Mesodermal cell (in vitro differentiated cells): ENCODE data around the gene ESR2. TPM values are rescaled to one million over a fixed set of nuclear protein-coding genes. Genes with fewer than 3 reads are reported as not detected.
"Not testable (repeated sequence)": the region's sequence is repeated elsewhere in the genome, so short reads cannot be mapped to it uniquely, and the experiment has no call there.

Experiments used
- H3K27ac ChIP-seq: 2 replicates; pipeline ENCODE4 v1.7.0; 2013; ENCODE audit warnings: mild to moderate bottlenecking, low read depth, low read length, moderate library complexity; ENCODE audit not compliant: severe bottlenecking
- H3K36me3 ChIP-seq: 2 replicates; pipeline ENCODE4 v1.7.1; 2013; ENCODE audit warnings: mild to moderate bottlenecking, low read length, moderate library complexity; ENCODE audit not compliant: control insufficient read depth, insufficient read depth
- H3K4me1 ChIP-seq: one replicate; pipeline ENCODE4 v1.7.1; 2013; ENCODE audit warnings: mild to moderate bottlenecking, low read length; ENCODE audit not compliant: insufficient read depth, control insufficient read depth, poor library complexity, severe bottlenecking
- H3K4me3 ChIP-seq: 2 replicates; pipeline ENCODE4 v1.7.0; 2013; ENCODE audit warnings: low read length, control low read depth, mild to moderate bottlenecking; ENCODE audit not compliant: insufficient read depth, poor library complexity, severe bottlenecking; ENCODE audit errors: extremely low read depth
- H3K9me3 ChIP-seq: 2 replicates; pipeline ENCODE4 v1.7.1; 2013; ENCODE audit warnings: mild to moderate bottlenecking, low read length, moderate library complexity; ENCODE audit not compliant: control insufficient read depth
- WGBS, 2 experiments: methylation state at CpG; one replicate each; pipeline ENCODE4 v1.1.5; 2013; ENCODE audit warnings: missing lambda C conversion rate in 2 of 2; ENCODE audit not compliant: insufficient coverage in 2 of 2; 5-methylcytosine and 5-hydroxymethylcytosine counted together
- polyA plus RNA-seq, 2 experiments: library from polyadenylated mRNA; stranded (reverse); fragments of 50-300 nt; gene quantifications; one replicate each; pipeline ENCODE4 v1.2.3, GENCODE V29; 2013

The ESR2 gene
- polyA plus RNA-seq (2013, experiment 1 of 2): 0.18 TPM
- polyA plus RNA-seq (2013, experiment 2 of 2): not detected

GRCh38 chr14:64293976-64294671 is at the start of gene ESR2:
TSS of gene ESR2 (minus strand) at chr14:64294371. CDS start at chr14:64282985, 11,386 bp downstream.
- no peaks in the 10 kb centered on the region for H3K36me3 ChIP-seq
- H3K4me1 ChIP-seq: peaks cover 9% of the 10 kb centered on the region
- H3K27ac ChIP-seq: no peak within 1 kb of the TSS
- 2 to 4% methylated on average over 40 to 49 of the region's 49 CpGs for WGBS, 2 experiments
- H3K4me3 ChIP-seq: peak within 1 kb of the TSS; percentile 33
- no peaks in the 10 kb centered on the region for H3K9me3 ChIP-seq

DNA sequence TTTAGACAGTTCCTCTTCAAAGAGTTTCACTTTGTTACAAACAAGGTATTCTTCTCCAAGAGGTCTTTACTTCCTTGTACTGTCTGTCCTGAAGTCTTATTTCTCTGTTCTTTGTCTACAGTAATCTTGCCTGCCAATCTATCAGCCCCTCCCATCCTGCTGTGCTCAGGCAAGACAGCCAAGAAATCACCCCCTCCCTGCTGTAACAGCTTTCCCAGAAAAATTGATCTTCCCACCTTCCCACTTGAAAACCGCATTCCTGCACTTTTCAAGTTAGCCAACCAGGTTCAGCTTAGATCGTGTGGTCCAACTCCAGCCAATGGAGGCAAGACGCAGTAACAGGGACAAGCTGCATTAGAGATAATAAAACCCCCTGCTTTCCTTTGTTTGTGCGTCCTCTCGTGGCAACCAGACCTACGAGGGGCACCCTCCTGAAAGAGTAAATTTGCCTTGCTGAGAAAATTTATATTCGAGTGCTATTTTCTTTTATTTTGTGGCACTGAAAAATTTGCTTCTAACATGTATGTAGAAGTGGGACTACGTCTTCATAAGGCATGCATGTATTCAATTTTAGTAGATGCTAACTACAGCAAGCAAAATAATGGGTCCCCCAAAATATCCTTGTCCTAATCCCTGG is 46.5 kb upstream of the ESR2 start:
- Histone ChIP-seq H3K9me3 (peaks cover 14% of the 10 kb centered on the region), H3K36me3 (no peaks in the 10 kb centered on the region), H3K4me1 (no peaks in the 10 kb centered on the region), H3K27ac (no peak overlapping the region), H3K4me3 (no peak overlapping the region)
- WGBS, 2 experiments: 84 to 89% methylated on average over 4 to 7 of the region's 8 CpGs

GRCh38 chr14:64338616-64339316 is 44.6 kb upstream of the ESR2 start:
- Histone ChIP-seq H3K4me1 (no peaks in the 10 kb centered on the region), H3K4me3 (peak overlapping the region; percentile 69), H3K9me3 (peaks cover 14% of the 10 kb centered on the region), H3K27ac (peak overlapping the region; percentile 61), H3K36me3 (no peaks in the 10 kb centered on the region)
- WGBS, 2 experiments: 1 to 2% methylated on average over 33 to 34 of the region's 49 CpGs

DNA sequence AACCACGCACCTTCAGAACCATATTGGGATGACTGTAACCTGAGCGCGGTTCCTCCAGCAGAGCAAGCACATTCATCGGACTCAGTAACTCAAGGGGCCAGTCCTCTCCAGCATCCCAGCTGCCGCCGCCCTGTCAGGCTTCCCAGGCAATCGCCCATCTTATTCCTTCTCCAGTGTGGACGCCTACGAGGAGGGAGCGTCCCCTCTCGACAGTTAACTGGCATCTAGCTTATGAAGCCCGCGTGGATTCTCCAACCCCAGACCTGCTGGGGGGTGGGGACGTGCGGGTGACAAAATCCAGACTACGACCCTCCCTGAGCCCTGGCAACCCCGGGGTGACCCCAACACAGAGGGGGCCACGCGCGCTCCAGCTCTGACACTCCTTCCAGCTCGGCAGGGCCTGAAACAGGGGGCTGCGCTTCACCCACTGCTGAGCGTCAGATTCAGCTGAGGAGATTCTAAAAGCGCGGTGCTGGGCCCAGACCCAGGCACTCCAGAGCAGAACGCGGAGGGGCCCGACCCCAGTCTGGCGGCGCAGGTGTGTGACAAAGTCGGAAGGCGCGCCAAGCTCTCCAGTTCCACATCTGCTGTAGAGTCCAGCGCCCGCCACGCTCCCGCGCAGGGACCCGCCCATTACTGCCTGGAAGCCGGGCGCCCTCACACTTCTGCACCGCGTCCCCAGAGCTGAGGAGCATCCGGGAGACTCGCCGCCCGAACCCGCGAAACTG is 43.9 kb upstream of the ESR2 start:
- 0% methylated on average over 33 of the region's 49 CpGs for WGBS, 2 experiments
- Histone ChIP-seq H3K27ac (peak overlapping the region; percentile 83), H3K4me1 (no peaks in the 10 kb centered on the region), H3K9me3 (peaks cover 14% of the 10 kb centered on the region), H3K36me3 (no peaks in the 10 kb centered on the region), H3K4me3 (peak overlapping the region; percentile 69)

DNA sequence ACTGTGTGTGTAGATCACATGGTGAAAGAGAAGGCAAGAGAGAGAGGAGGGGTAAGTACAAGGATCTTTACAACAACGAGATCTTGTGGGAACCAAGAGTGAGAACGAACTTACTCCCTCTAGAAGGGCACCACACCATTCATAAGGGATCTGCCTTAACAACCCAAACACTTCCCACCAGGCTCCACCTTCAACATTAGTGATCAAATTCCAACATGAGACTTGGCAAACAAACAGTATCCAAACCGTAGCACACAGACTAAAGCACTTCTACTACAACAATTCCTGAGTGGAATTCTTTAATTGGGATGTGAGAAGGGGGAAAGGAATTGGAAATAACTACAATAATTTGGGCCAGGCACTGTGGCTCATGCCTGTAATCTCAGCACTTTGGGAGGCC is 35.0 kb upstream of the ESR2 start:
- no peak overlapping the region for H3K4me3 ChIP-seq
- WGBS, 2 experiments: 60 to 100% methylated on average over 1 of the region's 3 CpGs
- no peak overlapping the region for H3K27ac ChIP-seq
- no peaks in the 10 kb centered on the region for H3K9me3 ChIP-seq
- no peaks in the 10 kb centered on the region for H3K36me3 ChIP-seq
- no peaks in the 10 kb centered on the region for H3K4me1 ChIP-seq

DNA sequence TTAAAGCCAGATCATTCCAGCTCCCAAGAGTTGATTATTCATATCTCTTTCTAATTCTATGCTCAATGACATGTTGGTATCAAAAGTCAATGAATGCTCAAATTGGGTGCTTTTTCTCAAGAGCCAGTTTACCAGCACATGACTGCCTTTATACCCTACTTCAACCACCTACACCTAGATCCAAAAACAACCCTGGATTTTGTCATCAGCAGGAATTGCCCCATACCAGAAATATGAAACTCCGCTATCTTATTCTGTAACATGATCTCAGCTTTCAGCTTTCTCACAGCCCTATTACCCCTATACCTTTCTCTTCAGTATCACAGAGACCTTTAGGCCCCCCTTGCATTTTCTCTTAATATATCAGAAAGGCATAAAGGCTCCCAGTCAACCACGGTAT is 32.3 kb upstream of the ESR2 start:
- 81 to 100% methylated on average over 2 of the region's 2 CpGs for WGBS, 2 experiments

DNA sequence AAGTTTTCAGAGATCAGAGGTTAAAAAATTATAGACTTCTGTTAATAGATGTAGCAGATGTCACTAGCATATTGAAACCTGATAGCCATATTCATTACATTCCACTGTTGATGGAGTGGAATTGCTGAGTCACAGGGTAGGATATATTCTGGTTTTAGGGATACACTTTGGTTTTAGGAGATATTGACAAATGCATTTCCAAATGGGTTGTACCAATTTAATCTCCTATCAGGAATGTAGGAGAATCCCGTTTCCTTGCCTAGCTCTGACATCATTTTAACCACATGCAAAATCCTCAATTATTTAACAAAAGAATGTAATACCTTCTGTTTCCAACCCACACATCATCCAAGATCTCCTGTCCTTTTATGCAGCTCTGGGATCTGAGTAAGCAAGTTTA is 30.7 kb upstream of the ESR2 start:
- H3K9me3 ChIP-seq: no peaks in the 10 kb centered on the region
- H3K4me1 ChIP-seq: no peaks in the 10 kb centered on the region
- no peak overlapping the region for H3K4me3 ChIP-seq
- 90 to 100% methylated on average over 1 of the region's 1 CpG for WGBS, 2 experiments
- H3K27ac ChIP-seq: no peak overlapping the region
- no peaks in the 10 kb centered on the region for H3K36me3 ChIP-seq

More for the DNA sequence above, 32.3 kb upstream of the ESR2 start:
- Histone ChIP-seq H3K36me3 (no peaks in the 10 kb centered on the region), H3K4me1 (no peaks in the 10 kb centered on the region), H3K9me3 (no peaks in the 10 kb centered on the region), H3K4me3 (no peak overlapping the region), H3K27ac (no peak overlapping the region)

DNA sequence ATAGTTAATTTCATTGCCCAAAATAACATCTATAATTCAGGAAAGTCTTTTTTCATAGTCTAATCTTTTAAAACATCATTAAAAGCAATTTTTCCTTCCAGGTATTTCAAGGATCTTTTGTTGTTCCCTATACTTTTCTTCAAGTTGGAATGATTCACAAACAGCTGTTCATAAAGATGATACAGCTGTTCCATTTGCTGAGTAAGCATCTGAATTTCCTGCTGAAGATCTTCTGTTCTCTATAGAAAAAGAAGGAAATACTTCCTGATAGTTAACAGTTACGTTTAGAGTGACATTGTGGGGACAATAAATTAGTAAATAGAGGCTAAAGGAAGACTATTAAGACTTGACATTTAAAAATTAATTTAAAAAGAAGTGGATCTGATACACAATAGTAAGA is 30.3 kb upstream of the ESR2 start:
- Histone ChIP-seq H3K4me1 (no peaks in the 10 kb centered on the region), H3K27ac (no peak overlapping the region), H3K4me3 (no peak overlapping the region), H3K9me3 (no peaks in the 10 kb centered on the region), H3K36me3 (no peaks in the 10 kb centered on the region)
- no CpG with 5 or more reads among the region's 1 CpG for WGBS, 2 experiments

GRCh38 chr14:64320362-64320761 is 26.2 kb upstream of the ESR2 start:
- H3K9me3 ChIP-seq, H3K4me3 ChIP-seq, H3K27ac ChIP-seq, H3K36me3 ChIP-seq, H3K4me1 ChIP-seq: not testable (repeated sequence)
- WGBS, 2 experiments: 74 to 77% methylated on average over 3 to 5 of the region's 5 CpGs

DNA sequence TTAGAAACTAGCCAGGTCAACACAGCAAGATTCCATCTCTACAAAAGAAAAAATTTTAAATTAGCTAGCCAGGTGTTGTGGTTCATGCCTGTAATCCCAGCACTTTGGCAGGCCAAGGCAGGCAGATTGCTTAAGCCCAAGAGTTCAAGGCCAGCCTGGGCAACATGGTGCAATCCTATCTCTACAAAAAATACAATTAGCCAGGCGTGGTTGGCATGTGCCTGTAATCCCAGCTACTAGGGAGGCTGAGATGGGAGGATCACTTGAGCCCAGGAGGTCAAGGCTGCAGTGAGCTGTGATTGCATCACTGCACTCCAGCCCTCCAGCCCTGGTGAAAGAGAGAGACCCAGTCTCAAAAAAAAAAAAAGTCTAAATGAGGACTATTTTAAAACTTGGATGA is 24.5 kb upstream of the ESR2 start:
- not testable (repeated sequence) for H3K4me1 ChIP-seq, H3K4me3 ChIP-seq, H3K9me3 ChIP-seq, H3K27ac ChIP-seq, H3K36me3 ChIP-seq
- WGBS, 2 experiments: 50% methylated on average over 1 of the region's 1 CpG; no CpG with 5 or more reads in 1 of the 2 experiments
